K562 (cell line): Measurements from ENCODE around the gene SOCS3. TPM values are rescaled to one million over a fixed set of nuclear protein-coding genes. Genes with fewer than 3 reads are reported as not detected.

Experiments used
- ATAC-seq: fragments of 200-7000 bp; cut with Tn5 transposase; 3 replicates; pipeline ENCODE4 v1.9.1; 2020; ENCODE audit warnings: moderate library complexity
- BruUV-seq: library from RNA; stranded (reverse); fragments of 400-500 nt; replicated peaks from 2 replicates; lab custom pipeline; 2021; lab: Mats Ljungman, UMichigan
- CTCF ChIA-PET: fragments of 300-600 bp; formaldehyde crosslinking; extraction: SDS; loops from one replicate; lab custom pipeline; 2021; ENCODE audit warnings: low intra/inter-chr PET ratio; lab: Yijun Ruan, JAX
- POLR2A ChIA-PET: fragments of 300-600, 350-650 bp; sonication (Branson Sonifier 250); formaldehyde crosslinking; extraction: SDS; loops from one replicate; lab custom pipeline; 2021; ENCODE audit warnings: antibody characterized with exemption, inconsistent platforms; lab: Yijun Ruan, JAX
- DNase-seq, 4 experiments: peaks; one replicate each; pipeline versions ENCODE4 v3.0.0 to v3.0.0-alpha.2; 2011 to 2018; ENCODE audit warnings: low spot score in 3 of 4, mixed read lengths in 3 of 4; ENCODE audit errors: extremely low read depth in 1 of 4
- FAIRE-seq: peaks from 2 replicates; lab custom pipeline; 2011; peaks lifted over from hg19 to GRCh38; lab: Jason Lieb, UNC
- H2AFZ ChIP-seq: 2 replicates; pipeline ENCODE4 v1.6.0; 2011; ENCODE audit warnings: low read depth, low read length, control low read depth, inconsistent platforms
- H3K27ac ChIP-seq: fragments of 200-600 bp; 3 replicates; pipeline ENCODE4 v1.8.0; 2011; ENCODE audit warnings: low read depth, mild to moderate bottlenecking, control low read depth, inconsistent platforms, low read length, moderate library complexity, mixed read lengths; ENCODE audit errors: extremely low read depth
- H3K27me3 ChIP-seq, 2 experiments: fragments of 300-600 bp in 1 of 2; 2 replicates in 1 of 2; 3 replicates in 1 of 2; pipeline versions ENCODE4 v1.6.0 to v1.8.0; 2011; ENCODE audit warnings: inconsistent platforms in 2 of 2, low read length in 2 of 2, mild to moderate bottlenecking in 1 of 2, mixed read lengths in 1 of 2, moderate library complexity in 1 of 2; ENCODE audit not compliant: control insufficient read depth in 2 of 2, insufficient read depth in 2 of 2
- H3K36me3 ChIP-seq: fragments of 300-600 bp; 3 replicates; pipeline ENCODE4 v1.8.0; 2011; ENCODE audit warnings: mild to moderate bottlenecking, low read length, inconsistent platforms; ENCODE audit not compliant: control insufficient read depth, insufficient read depth
- H3K4me1 ChIP-seq, 2 experiments: fragments of 200-600 bp in 1 of 2; replicated peaks in 1 of 2; 2 replicates in 1 of 2; 3 replicates in 1 of 2; pipeline versions ENCODE4 v1.5.1 to v1.8.0; 2011; ENCODE audit warnings: inconsistent platforms in 2 of 2, low read length in 2 of 2, mild to moderate bottlenecking in 1 of 2, mixed read lengths in 1 of 2, moderate library complexity in 1 of 2; ENCODE audit not compliant: control insufficient read depth in 2 of 2, insufficient read depth in 2 of 2
- H3K4me2 ChIP-seq: 2 replicates; pipeline ENCODE4 v1.6.1; 2011; ENCODE audit warnings: low read length, control low read depth, inconsistent platforms, mixed read lengths; ENCODE audit not compliant: insufficient read depth
- H3K4me3 ChIP-seq: fragments of 200-600 bp; sonication (generic), shearing (Covaris generic); 2 replicates; pipeline ENCODE4 v1.5.1; 2016; ENCODE audit warnings: control low read depth, inconsistent platforms
- H3K79me2 ChIP-seq: fragments of 200-600 bp; 3 replicates; pipeline ENCODE4 v1.8.0; 2011; ENCODE audit warnings: low read length, inconsistent platforms; ENCODE audit not compliant: control insufficient read depth, insufficient read depth
- H3K9ac ChIP-seq, 2 experiments: 2 replicates each; pipeline versions ENCODE4 v1.6.0 to v1.6.1; 2011; ENCODE audit warnings: low read depth in 2 of 2, low read length in 2 of 2, control low read depth in 1 of 2, inconsistent platforms in 1 of 2, mild to moderate bottlenecking in 1 of 2, mixed read lengths in 1 of 2; ENCODE audit not compliant: insufficient read depth in 1 of 2
- H3K9me1 ChIP-seq: one replicate; pipeline ENCODE4 v1.6.0; 2011; ENCODE audit warnings: inconsistent platforms, mild to moderate bottlenecking, low read length, moderate library complexity; ENCODE audit not compliant: control insufficient read depth, insufficient read depth
- H3K9me3 ChIP-seq: replicated peaks from 2 replicates; pipeline ENCODE4 v1.5.1; 2011; ENCODE audit warnings: low read depth, low read length, inconsistent platforms; ENCODE audit not compliant: control insufficient read depth, insufficient read depth
- H4K20me1 ChIP-seq: replicated peaks from 2 replicates; pipeline ENCODE4 v1.6.1; 2011; ENCODE audit warnings: low read length, inconsistent platforms, mixed read lengths; ENCODE audit not compliant: control insufficient read depth, insufficient read depth
- ARID2 ChIP-seq: fragments of 450-650 bp; IDR thresholded peaks from 2 replicates; pipeline ENCODE4 v1.6.1; 2017; ENCODE audit warnings: antibody characterized with exemption, mild to moderate bottlenecking
- BRF1 ChIP-seq: IDR thresholded peaks from 3 replicates; pipeline ENCODE4 v1.6.1; 2011; ENCODE audit warnings: borderline replicate concordance, mild to moderate bottlenecking; ENCODE audit not compliant: insufficient read length; ENCODE audit errors: extremely low read depth
- CBFA2T2 ChIP-seq: fragments of 450-650 bp; conservative IDR thresholded peaks from 2 replicates; pipeline ENCODE4 v1.6.1; 2017; ENCODE audit warnings: mild to moderate bottlenecking
- DACH1 ChIP-seq: fragments of 450-650 bp; IDR thresholded peaks from 2 replicates; pipeline ENCODE4 v1.6.1; 2018; ENCODE audit not compliant: partially characterized antibody
- ESRRA ChIP-seq: fragments of 450-650 bp; IDR thresholded peaks from 2 replicates; pipeline ENCODE4 v1.6.1; 2014; ENCODE audit warnings: low read depth, mild to moderate bottlenecking, moderate library complexity, borderline replicate concordance
- HDAC6 ChIP-seq: IDR thresholded peaks from 2 replicates; pipeline ENCODE4 v1.6.1; 2012; ENCODE audit warnings: low read depth, mild to moderate bottlenecking, control low read depth, inconsistent platforms, low read length, moderate library complexity
- MCM7 ChIP-seq, 2 experiments: fragments of 450-650 bp; IDR thresholded peaks; 2 replicates each; pipeline ENCODE4 v1.6.1; 2016 to 2018
- NCOA4 ChIP-seq: fragments of 450-650 bp; IDR thresholded peaks from 2 replicates; pipeline ENCODE4 v1.6.1; 2018; ENCODE audit warnings: mild to moderate bottlenecking; ENCODE audit not compliant: partially characterized antibody
- NFATC3 ChIP-seq: fragments of 450-650 bp; IDR thresholded peaks from 2 replicates; pipeline ENCODE4 v1.6.1; 2017; ENCODE audit warnings: mild to moderate bottlenecking
- SOX6 ChIP-seq: fragments of 450-650 bp; IDR thresholded peaks from 2 replicates; pipeline ENCODE4 v1.6.1; 2014; ENCODE audit warnings: mild to moderate bottlenecking
- WGBS: fragments of 100-300 bp; shearing (Covaris generic); methylation state at CpG from one replicate; pipeline ENCODE4 v1.1.6; 2016; ENCODE audit warnings: low coverage, mixed read lengths; ENCODE audit not compliant: insufficient coverage; ENCODE audit errors: missing lambda C conversion rate; 5-methylcytosine and 5-hydroxymethylcytosine counted together
- in situ Hi-C: fragments of 300-500 bp; cut with MboI; formaldehyde crosslinking; loops from 4 replicates; pipeline ENCODE4 v1.15.0; 2018; ENCODE audit warnings: inconsistent platforms, mixed read lengths
- intact Hi-C: fragments of 100-400 bp; cut with micrococcal nuclease; formaldehyde crosslinking; loops from 2 replicates; pipeline ENCODE4 v1.14.2; 2022
- polyA plus RNA-seq, 8 experiments: library from polyadenylated mRNA; depleted of rRNA in 4 of 8; stranded (reverse) in 5 of 8; unstranded in 3 of 8; fragments of >200 nt; fragmentation: Nextera tagmentation in 2 of 8; fragmentation: Illumina TruSeq in 1 of 8; extraction: Ambion mirVana in 2 of 8; extraction: Trizol in 1 of 8; gene quantifications; 2 replicates each; pipeline versions ENCODE4 v1.2.1 to v1.2.3, GENCODE V29; 2011 to 2014; ENCODE audit warnings: inconsistent platforms in 1 of 8, missing spikeins in 1 of 8
- total RNA-seq, 7 experiments: library from RNA; depleted of rRNA in 6 of 7; stranded (reverse); fragments of >200 nt in 6 of 7; fragmentation: Illumina TruSeq in 2 of 7; extraction: Trizol in 2 of 7; gene quantifications; 2 replicates each; pipeline versions ENCODE4 v1.2.1 to v1.2.3, GENCODE V29; 2011 to 2021; ENCODE audit warnings: low replicate concordance in 1 of 7
- TF ChIP-seq, protein P1 (sequence below): sonication (generic); formaldehyde crosslinking; IDR thresholded peaks from 2 replicates; pipeline ENCODE4 v1.8.0; 2022; ENCODE audit warnings: mild to moderate bottlenecking, missing genetic modification reagents
- TF ChIP-seq, protein P2 (sequence below): fragments of 250-450 bp; sonication (Bioruptor Pico); IDR thresholded peaks from 2 replicates; pipeline ENCODE4 v1.4.0; 2020; ENCODE audit warnings: mild to moderate bottlenecking, moderate library complexity
- TF ChIP-seq, protein P3 (sequence below): sonication (generic); IDR thresholded peaks from 2 replicates; pipeline ENCODE4 v1.6.1; 2016

The SOCS3 gene
- total and polyA plus RNA-seq, 9 of the 15 experiments (the other 6 are each of a cell fraction or from before 2014, with no cell fraction given), result 0.56 to 38.9 (median 13.7) TPM

DNA sequence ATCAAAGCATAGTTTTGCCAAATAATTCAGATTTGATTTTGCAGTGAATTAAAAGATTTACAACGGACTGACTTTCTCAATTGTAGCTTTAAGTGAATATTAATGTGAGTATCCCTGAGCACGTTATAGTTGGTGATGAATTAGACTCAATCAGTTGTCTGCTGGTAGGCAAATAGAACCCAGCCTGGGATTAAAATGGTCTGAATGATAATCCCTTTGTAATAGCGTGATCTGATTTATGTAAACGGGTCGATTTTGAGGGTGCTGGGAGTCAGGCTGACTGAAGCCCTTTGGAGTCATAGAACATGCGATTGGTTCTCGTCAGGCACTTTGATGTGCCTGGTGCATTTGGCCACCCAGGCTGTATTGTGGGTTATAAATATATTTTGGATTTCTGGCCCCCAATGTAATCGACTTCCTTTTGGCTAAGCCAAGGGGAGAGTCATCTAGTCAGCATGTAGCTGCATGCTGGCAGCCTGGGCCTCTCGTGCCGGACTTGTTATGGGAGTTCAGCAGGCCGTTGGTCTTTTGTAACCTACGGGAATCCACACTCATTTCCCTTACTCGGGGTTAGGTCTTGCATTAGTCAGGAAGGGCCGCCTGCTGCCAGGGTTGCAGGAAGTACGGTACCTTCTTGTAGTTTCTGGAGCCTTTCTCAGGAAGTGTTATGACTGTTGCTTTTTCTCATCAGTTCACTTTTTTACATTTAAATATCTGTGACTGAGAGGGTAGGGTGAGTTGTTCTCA is 24.0 kb upstream of the SOCS3 start (continued):
- TF ChIP-seq BRF1, result no peak
- TF ChIP-seq NCOA4, result no peak
- no peak for TF ChIP-seq ARID2

DNA sequence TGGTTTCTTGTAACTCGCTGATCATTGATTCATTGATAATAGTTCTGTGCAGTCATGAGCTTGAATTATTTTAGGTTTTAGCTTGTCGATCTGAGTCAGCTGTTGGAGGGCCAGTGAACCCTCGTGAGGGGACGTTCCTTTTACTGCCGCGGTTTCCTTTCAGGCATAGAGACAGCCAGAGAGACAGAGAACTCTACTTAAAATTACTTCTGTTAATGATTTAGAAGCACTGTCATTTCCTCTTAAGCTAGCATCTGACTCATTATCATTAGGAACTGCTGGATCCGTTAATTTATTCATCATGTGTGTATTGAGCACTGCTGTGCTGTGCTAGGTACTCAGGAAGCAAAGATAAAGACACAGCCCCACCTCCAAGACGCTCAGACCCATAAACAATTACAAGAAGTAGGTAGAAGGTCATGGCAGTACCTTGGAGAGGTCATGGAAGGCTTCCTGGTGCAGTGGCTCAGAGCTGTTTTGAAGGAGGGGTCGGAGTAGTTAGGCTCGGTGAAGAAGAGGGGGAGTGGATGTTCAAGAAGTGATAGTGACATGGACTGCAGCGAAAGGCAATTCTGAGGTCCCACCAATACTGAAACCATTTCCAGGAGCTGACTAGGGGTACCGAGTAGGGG is 21.8 kb upstream of the SOCS3 start:
- FAIRE-seq, result peak; percentile 94
- TF ChIP-seq CBFA2T2 (peak; percentile 31; the same call in 1 of the 2 replicates), HDAC6 (no peak), ESRRA (peak; percentile 54; the same call in 1 of the 2 replicates), MCM7 (IDR thresholded peaks at IDR 0.05) (no peak), SOX6 (peak; percentile 64; the same call in 1 of the 2 replicates), NFATC3 (no peak), DACH1 (peak; percentile 78)
- TF ChIP-seq, protein P1, sequence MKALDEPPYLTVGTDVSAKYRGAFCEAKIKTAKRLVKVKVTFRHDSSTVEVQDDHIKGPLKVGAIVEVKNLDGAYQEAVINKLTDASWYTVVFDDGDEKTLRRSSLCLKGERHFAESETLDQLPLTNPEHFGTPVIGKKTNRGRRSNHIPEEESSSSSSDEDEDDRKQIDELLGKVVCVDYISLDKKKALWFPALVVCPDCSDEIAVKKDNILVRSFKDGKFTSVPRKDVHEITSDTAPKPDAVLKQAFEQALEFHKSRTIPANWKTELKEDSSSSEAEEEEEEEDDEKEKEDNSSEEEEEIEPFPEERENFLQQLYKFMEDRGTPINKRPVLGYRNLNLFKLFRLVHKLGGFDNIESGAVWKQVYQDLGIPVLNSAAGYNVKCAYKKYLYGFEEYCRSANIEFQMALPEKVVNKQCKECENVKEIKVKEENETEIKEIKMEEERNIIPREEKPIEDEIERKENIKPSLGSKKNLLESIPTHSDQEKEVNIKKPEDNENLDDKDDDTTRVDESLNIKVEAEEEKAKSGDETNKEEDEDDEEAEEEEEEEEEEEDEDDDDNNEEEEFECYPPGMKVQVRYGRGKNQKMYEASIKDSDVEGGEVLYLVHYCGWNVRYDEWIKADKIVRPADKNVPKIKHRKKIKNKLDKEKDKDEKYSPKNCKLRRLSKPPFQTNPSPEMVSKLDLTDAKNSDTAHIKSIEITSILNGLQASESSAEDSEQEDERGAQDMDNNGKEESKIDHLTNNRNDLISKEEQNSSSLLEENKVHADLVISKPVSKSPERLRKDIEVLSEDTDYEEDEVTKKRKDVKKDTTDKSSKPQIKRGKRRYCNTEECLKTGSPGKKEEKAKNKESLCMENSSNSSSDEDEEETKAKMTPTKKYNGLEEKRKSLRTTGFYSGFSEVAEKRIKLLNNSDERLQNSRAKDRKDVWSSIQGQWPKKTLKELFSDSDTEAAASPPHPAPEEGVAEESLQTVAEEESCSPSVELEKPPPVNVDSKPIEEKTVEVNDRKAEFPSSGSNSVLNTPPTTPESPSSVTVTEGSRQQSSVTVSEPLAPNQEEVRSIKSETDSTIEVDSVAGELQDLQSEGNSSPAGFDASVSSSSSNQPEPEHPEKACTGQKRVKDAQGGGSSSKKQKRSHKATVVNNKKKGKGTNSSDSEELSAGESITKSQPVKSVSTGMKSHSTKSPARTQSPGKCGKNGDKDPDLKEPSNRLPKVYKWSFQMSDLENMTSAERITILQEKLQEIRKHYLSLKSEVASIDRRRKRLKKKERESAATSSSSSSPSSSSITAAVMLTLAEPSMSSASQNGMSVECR, result 0 out of 2 replicates have a peak, but pooled peaks have one; percentile 34
- TF ChIP-seq, protein P2, sequence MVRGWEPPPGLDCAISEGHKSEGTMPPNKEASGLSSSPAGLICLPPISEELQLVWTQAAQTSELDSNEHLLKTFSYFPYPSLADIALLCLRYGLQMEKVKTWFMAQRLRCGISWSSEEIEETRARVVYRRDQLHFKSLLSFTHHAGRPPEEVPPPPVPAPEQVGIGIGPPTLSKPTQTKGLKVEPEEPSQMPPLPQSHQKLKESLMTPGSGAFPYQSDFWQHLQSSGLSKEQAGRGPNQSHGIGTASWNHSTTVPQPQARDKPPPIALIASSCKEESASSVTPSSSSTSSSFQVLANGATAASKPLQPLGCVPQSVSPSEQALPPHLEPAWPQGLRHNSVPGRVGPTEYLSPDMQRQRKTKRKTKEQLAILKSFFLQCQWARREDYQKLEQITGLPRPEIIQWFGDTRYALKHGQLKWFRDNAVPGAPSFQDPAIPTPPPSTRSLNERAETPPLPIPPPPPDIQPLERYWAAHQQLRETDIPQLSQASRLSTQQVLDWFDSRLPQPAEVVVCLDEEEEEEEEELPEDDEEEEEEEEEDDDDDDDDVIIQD (CRISPR knock-in tag), result no peak
- TF ChIP-seq, protein P3, sequence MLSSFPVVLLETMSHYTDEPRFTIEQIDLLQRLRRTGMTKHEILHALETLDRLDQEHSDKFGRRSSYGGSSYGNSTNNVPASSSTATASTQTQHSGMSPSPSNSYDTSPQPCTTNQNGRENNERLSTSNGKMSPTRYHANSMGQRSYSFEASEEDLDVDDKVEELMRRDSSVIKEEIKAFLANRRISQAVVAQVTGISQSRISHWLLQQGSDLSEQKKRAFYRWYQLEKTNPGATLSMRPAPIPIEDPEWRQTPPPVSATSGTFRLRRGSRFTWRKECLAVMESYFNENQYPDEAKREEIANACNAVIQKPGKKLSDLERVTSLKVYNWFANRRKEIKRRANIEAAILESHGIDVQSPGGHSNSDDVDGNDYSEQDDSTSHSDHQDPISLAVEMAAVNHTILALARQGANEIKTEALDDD, result peak; percentile 63

More for the DNA sequence above, 21.8 kb upstream of the SOCS3 start:
- DNase-seq (peak; percentile 46 to 82 (median 62)), ATAC-seq (peak; percentile 79)
- Histone ChIP-seq H3K79me2 (peaks cover 81% of the 10 kb centered on the region), H3K36me3 (peaks cover 31% of the 10 kb centered on the region; the same call in 2 of the 3 replicates), H3K4me1 (peaks cover 31 to 47% of the 10 kb centered on the region in 2 experiments), H3K9ac (peak overlapping the region; percentile 47 to 50; a peak in 3 of 4 replicates), H4K20me1 (peaks cover 32% of the 10 kb centered on the region), H3K4me3 (peak overlapping the region; percentile 20; the same call in 1 of the 2 replicates), H3K4me2 (peak overlapping the region; percentile 74), H3K27me3 (no peaks in the 10 kb centered on the region), H3K9me1 (peaks cover 8% of the 10 kb centered on the region), H3K27ac (peak overlapping the region; percentile 70), H3K9me3 (no peaks in the 10 kb centered on the region), H2AFZ (no peak overlapping the region)
- CTCF ChIA-PET, result no interaction called here
- intact Hi-C loops, result no loop called here
- no TSS peak for BruUV-seq
- WGBS, result under 1% methylated on average over 12 of the region's 12 CpGs
- in situ Hi-C loops, result no loop called here
- POLR2A ChIA-PET, result interaction anchor here (0.6 to 2.0 kb wide), 8 partner anchors 9 to 642 kb away, joined by 3 to 6 read pairs (median 3); partner anchors contain the start of genes AFMID and TK1
